CD14-positive monocyte (primary cell): ENCODE data around the gene GLDC. TPM values are rescaled to one million over a fixed set of nuclear protein-coding genes. Genes with fewer than 3 reads are reported as not detected.
"Not testable (repeated sequence)": the region's sequence is repeated elsewhere in the genome, so short reads cannot be mapped to it uniquely, and the experiment has no call there.

Source experiments
- DNase-seq, 3 donors: peaks; one replicate each; pipeline ENCODE4 v3.0.0-alpha.2; 2011 to 2022
- H2AFZ ChIP-seq: 2 replicates; pipeline ENCODE4 v1.6.0; 2012; ENCODE audit warnings: mild to moderate bottlenecking, low read depth, low read length, inconsistent platforms; ENCODE audit not compliant: insufficient read depth, poor library complexity, severe bottlenecking
- H3K27ac ChIP-seq, 2 donors: 1 replicate in 1 of 2; 2 replicates in 1 of 2; pipeline ENCODE4 v1.5.1; 2012 to 2013; ENCODE audit warnings: low read length in 2 of 2, control low read depth in 1 of 2, inconsistent platforms in 1 of 2, low read depth in 1 of 2, mild to moderate bottlenecking in 1 of 2
- H3K27me3 ChIP-seq, 2 donors: one replicate each; pipeline versions ENCODE4 v1.6.0 to v1.6.1; 2011 to 2013; ENCODE audit warnings: low read length in 2 of 2; ENCODE audit not compliant: control insufficient read depth in 2 of 2, insufficient read depth in 2 of 2
- H3K36me3 ChIP-seq, 2 donors: replicated peaks in 1 of 2; 1 replicate in 1 of 2; 2 replicates in 1 of 2; pipeline versions ENCODE4 v1.5.1 to v1.6.1; 2012 to 2013; ENCODE audit warnings: low read length in 2 of 2, control low read depth in 1 of 2, inconsistent platforms in 1 of 2, mild to moderate bottlenecking in 1 of 2; ENCODE audit not compliant: insufficient read depth in 2 of 2, control insufficient read depth in 1 of 2
- H3K4me1 ChIP-seq, 2 donors: 1 replicate in 1 of 2; 2 replicates in 1 of 2; pipeline versions ENCODE4 v1.5.1 to v1.6.1; 2012 to 2013; ENCODE audit warnings: low read length in 2 of 2, control low read depth in 1 of 2, inconsistent platforms in 1 of 2, mild to moderate bottlenecking in 1 of 2, moderate library complexity in 1 of 2; ENCODE audit not compliant: insufficient read depth in 2 of 2, control insufficient read depth in 1 of 2
- H3K4me2 ChIP-seq: replicated peaks from 2 replicates; pipeline ENCODE3; 2012; ENCODE audit warnings: low read length, moderate library complexity, mild to moderate bottlenecking; ENCODE audit not compliant: poor library complexity, severe bottlenecking; ENCODE audit errors: extremely low read depth
- H3K4me3 ChIP-seq, 3 experiments: fragments of 200-600 bp in 1 of 3; sonication (generic) in 1 of 3; replicated peaks in 1 of 3; 1 replicate in 2 of 3; 2 replicates in 1 of 3; pipeline ENCODE4 v1.5.1; 2011 to 2013; ENCODE audit warnings: low read length in 3 of 3, mild to moderate bottlenecking in 3 of 3, control low read depth in 2 of 3, low read depth in 2 of 3, inconsistent platforms in 1 of 3, moderate library complexity in 1 of 3
- H3K79me2 ChIP-seq: 2 replicates; pipeline ENCODE4 v1.6.0; 2012; ENCODE audit warnings: mild to moderate bottlenecking, control low read depth, inconsistent platforms, low read length, moderate library complexity; ENCODE audit not compliant: insufficient read depth
- H3K9ac ChIP-seq: 2 replicates; pipeline ENCODE4 v1.6.0; 2017; ENCODE audit warnings: low read length, mild to moderate bottlenecking; ENCODE audit not compliant: insufficient read depth, poor library complexity, severe bottlenecking
- H3K9me3 ChIP-seq, 2 donors: replicated peaks in 1 of 2; 1 replicate in 1 of 2; 2 replicates in 1 of 2; pipeline versions ENCODE4 v1.5.1 to v1.6.1; 2012 to 2013; ENCODE audit warnings: low read length in 2 of 2, control low read depth in 1 of 2; ENCODE audit not compliant: control insufficient read depth in 1 of 2, insufficient read depth in 1 of 2
- H4K20me1 ChIP-seq: 2 replicates; pipeline ENCODE4 v1.6.0; 2012; ENCODE audit warnings: mild to moderate bottlenecking, low read length, control low read depth, moderate library complexity; ENCODE audit not compliant: insufficient read depth
- H3K27ac Mint-ChIP-seq, 7 donors: one replicate each; pipeline ENCODE4 v1.8.0; 2020; ENCODE audit warnings: mild to moderate bottlenecking in 7 of 7, mixed read lengths in 7 of 7, moderate library complexity in 6 of 7, inconsistent platforms in 2 of 7
- H3K27me3 Mint-ChIP-seq, 3 donors: one replicate each; pipeline ENCODE4 v1.8.0; 2021 to 2022; ENCODE audit warnings: low read depth in 3 of 3, mild to moderate bottlenecking in 3 of 3, mixed read lengths in 3 of 3, moderate library complexity in 3 of 3, inconsistent platforms in 1 of 3
- H3K36me3 Mint-ChIP-seq, 2 donors: one replicate each; pipeline ENCODE4 v1.8.0; 2020; ENCODE audit warnings: mixed read lengths in 2 of 2, inconsistent platforms in 1 of 2, mild to moderate bottlenecking in 1 of 2
- H3K4me1 Mint-ChIP-seq: one replicate; pipeline ENCODE4 v1.8.0; 2020; ENCODE audit warnings: mild to moderate bottlenecking, mixed read lengths
- H3K4me3 Mint-ChIP-seq, 2 donors: one replicate each; pipeline ENCODE4 v1.8.0; 2020; ENCODE audit warnings: mild to moderate bottlenecking in 2 of 2, mixed read lengths in 2 of 2, moderate library complexity in 1 of 2
- H3K9me3 Mint-ChIP-seq, 7 donors: one replicate each; pipeline ENCODE4 v1.8.0; 2020 to 2022; ENCODE audit warnings: mixed read lengths in 7 of 7, mild to moderate bottlenecking in 6 of 7, moderate library complexity in 6 of 7, inconsistent platforms in 2 of 7
- WGBS: methylation state at CpG from one replicate; pipeline ENCODE4 v1.1.5; 2013; ENCODE audit warnings: missing lambda C conversion rate; ENCODE audit not compliant: insufficient coverage; 5-methylcytosine and 5-hydroxymethylcytosine counted together
- intact Hi-C, 2 donors: fragments of 100-400 bp; cut with micrococcal nuclease; formaldehyde crosslinking; loops; one replicate each; pipeline versions ENCODE4 v1.15.0 to v1.15.1; 2023
- polyA plus RNA-seq, 3 donors: library from polyadenylated mRNA; depleted of rRNA in 1 of 3; unstranded in 2 of 3; stranded (reverse) in 1 of 3; fragments of 300-500 nt in 2 of 3; fragments of >200 nt in 1 of 3; fragmentation: Illumina TruSeq in 2 of 3; gene quantifications; 1 replicate in 2 of 3; 2 replicates in 1 of 3; pipeline ENCODE4 v1.2.3, GENCODE V29; 2012 to 2021
- TF ChIP-seq, protein P1 (sequence below): fragments of 200-600 bp; IDR thresholded peaks from one replicate; pipeline ENCODE4 v1.8.0; 2022; ENCODE audit warnings: antibody characterized with exemption, mild to moderate bottlenecking

Gene GLDC
- polyA plus RNA-seq, 3 donors: not detected

- TF ChIP-seq, protein P1, sequence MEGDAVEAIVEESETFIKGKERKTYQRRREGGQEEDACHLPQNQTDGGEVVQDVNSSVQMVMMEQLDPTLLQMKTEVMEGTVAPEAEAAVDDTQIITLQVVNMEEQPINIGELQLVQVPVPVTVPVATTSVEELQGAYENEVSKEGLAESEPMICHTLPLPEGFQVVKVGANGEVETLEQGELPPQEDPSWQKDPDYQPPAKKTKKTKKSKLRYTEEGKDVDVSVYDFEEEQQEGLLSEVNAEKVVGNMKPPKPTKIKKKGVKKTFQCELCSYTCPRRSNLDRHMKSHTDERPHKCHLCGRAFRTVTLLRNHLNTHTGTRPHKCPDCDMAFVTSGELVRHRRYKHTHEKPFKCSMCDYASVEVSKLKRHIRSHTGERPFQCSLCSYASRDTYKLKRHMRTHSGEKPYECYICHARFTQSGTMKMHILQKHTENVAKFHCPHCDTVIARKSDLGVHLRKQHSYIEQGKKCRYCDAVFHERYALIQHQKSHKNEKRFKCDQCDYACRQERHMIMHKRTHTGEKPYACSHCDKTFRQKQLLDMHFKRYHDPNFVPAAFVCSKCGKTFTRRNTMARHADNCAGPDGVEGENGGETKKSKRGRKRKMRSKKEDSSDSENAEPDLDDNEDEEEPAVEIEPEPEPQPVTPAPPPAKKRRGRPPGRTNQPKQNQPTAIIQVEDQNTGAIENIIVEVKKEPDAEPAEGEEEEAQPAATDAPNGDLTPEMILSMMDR: no peak
- peaks cover 6 to 17% (median 8%) of the 10 kb centered on the region in 3 donors for H3K27me3 Mint-ChIP-seq
These were observed 20.2 kb downstream of the GLDC start for GRCh38 chr9:6625363-6625762.

DNA sequence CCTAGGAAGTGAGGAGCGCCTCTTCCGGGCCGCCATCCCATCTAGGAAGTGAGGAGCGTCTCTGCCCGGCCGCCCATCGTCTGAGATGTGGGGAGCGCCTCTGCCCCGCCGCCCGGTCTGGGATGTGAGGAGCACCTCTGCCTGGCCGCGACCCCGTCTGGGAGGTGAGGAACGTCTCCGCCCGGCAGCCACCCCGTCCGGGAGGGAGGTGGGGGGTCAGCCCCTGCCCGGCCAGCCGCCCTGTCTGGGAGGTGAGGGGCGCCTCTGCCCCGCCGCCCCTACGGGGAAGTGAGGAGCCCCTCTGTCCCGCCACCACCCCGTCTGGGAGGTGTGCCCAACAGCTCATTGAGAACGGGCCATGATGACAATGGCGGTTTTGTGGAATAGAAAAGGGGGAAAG, 22.7 kb downstream of the GLDC start:
- intact Hi-C loops, H3K79me2 ChIP-seq, H3K4me1 ChIP-seq, H4K20me1 ChIP-seq, H3K4me2 ChIP-seq, H3K4me3 Mint-ChIP-seq, H3K4me3 ChIP-seq, H2AFZ ChIP-seq, H3K27ac Mint-ChIP-seq, H3K36me3 ChIP-seq, H3K9me3 Mint-ChIP-seq, H3K27ac ChIP-seq, H3K36me3 Mint-ChIP-seq, DNase-seq, H3K9me3 ChIP-seq, H3K4me1 Mint-ChIP-seq, H3K9ac ChIP-seq, H3K27me3 ChIP-seq: not testable (repeated sequence)
- WGBS: no CpG with 5 or more reads among the region's 29 CpGs
- H3K27me3 Mint-ChIP-seq: peaks cover 6 to 18% (median 7%) of the 10 kb centered on the region in 3 donors

More at GRCh38 chr9:6625363-6625762, 20.2 kb downstream of the GLDC start:
- Histone ChIP-seq H3K36me3 (no peaks in the 10 kb centered on the region), H4K20me1 (no peaks in the 10 kb centered on the region), H3K4me2 (no peak overlapping the region), H3K9me3 (no peaks in the 10 kb centered on the region), H3K4me3 (no peak overlapping the region), H3K27me3 (peaks cover 0 to 2% of the 10 kb centered on the region in 2 donors), H2AFZ (no peak overlapping the region), H3K79me2 (no peaks in the 10 kb centered on the region), H3K9ac (no peak overlapping the region), H3K4me1 (no peaks in the 10 kb centered on the region), H3K27ac (no peak overlapping the region)
- Mint-ChIP-seq H3K9me3 (peaks cover 0 to 8% (median 4%) of the 10 kb centered on the region in 7 donors), H3K4me3 (no peak overlapping the region), H3K27ac (no peak overlapping the region), H3K4me1 (no peaks in the 10 kb centered on the region), H3K36me3 (no peaks in the 10 kb centered on the region)
- DNase-seq: no peak
- no CpG with 5 or more reads among the region's 2 CpGs for WGBS
- intact Hi-C loops: no loop called here
